GM21528 (cell line): ENCODE results near the gene GALNTL6.
"Not testable (repeated sequence)": the region's sequence is repeated elsewhere in the genome, so short reads cannot be mapped to it uniquely, and the experiment has no call there.

ENCODE experiments used
- ATAC-seq: cut with Tn5 transposase; IDR thresholded peaks from one replicate; pipeline ENCODE4 v1.9.1; 2021; ENCODE audit warnings: mild to moderate bottlenecking, moderate library complexity; ENCODE audit not compliant: unreplicated experiment, low FRiP score

Gene GALNTL6

DNA sequence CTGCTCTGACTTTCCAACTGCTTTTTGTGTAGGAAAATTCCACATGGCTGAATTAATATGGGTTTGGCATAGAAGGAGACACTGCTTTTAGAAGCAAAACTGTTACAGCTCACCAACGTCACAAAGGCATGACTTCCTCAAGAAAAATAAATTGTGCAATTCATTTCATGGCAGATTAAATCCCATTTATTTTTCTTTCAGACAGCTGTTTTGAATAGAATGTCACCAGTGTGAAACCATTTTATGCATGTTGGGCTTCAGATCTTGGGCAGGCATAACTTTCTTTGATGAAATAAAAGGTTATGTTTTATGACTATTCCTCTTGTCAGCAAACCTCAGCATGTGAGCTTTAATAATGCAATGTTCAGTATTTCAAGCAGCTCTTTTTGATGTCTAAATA, 542.8 kb downstream of the GALNTL6 start:
- ATAC-seq = no peak

DNA sequence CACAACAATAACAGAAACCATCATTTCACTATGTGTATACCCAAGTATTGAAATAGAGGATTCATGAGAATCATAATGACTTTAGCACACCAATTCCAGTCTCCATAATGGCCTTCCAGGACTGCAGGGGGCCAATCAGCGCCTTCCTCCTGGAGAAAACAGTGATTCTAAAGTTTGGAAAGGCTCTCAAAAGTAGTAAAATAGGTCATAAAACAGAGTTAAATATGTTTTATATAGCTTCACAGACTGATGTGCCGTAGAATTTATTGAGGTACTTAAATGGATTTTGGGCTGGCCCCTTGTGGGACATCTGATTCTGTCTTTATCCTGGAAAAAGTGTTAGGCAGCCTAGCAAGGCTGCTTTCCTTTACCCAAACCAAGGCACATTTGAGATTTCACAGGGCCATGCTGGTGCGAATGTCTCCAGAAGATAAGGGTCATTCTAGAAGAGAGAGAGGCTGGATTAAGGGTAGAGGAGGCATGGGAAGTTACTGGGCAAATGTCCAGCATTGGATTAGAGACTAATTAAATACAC, 543.9 kb downstream of the GALNTL6 start:
- ATAC-seq = no peak

DNA sequence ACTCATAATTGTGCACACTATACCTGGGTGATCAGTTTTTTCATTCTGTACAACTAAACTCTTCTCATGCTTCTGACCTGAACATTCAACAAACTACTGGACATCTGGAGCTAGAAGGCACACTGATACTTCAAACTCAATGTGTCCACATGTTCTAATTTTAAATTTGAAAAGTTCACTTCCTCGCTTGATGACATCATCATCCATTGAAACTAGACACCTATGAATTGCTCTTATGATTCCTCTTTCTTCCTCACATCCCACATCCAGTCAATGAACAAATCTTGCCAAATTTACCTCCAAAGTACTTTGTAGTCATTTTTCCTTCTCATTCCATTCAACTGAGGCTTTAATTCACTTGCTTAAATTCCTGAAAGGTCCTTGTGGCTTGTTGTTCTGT, 549.4 kb downstream of the GALNTL6 start:
- no peak for ATAC-seq

DNA sequence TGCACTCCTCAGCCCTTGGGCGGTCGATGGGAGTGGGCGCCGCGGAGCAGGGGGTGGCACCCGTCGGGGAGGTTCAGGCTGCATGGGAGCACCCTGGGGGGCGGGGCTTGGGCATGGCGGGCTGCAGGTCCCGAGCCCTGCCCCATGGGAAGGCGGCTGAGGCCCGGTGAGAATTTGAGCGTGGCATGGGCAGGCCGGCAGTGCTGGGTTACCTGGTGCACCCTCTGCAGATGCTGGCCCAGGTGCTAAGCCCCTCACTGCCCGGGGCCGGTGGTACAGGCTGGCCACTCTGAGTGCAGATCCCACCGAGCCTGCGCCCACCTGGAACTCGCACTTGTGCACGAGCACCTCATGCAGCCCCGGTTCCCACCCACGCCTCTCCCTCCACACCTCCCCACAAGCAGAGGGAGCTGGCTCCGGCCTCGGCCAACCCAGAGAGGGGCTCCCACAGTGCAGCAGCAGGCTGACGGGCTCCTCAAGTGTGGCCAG, 556.3 kb downstream of the GALNTL6 start:
- no peak for ATAC-seq

DNA sequence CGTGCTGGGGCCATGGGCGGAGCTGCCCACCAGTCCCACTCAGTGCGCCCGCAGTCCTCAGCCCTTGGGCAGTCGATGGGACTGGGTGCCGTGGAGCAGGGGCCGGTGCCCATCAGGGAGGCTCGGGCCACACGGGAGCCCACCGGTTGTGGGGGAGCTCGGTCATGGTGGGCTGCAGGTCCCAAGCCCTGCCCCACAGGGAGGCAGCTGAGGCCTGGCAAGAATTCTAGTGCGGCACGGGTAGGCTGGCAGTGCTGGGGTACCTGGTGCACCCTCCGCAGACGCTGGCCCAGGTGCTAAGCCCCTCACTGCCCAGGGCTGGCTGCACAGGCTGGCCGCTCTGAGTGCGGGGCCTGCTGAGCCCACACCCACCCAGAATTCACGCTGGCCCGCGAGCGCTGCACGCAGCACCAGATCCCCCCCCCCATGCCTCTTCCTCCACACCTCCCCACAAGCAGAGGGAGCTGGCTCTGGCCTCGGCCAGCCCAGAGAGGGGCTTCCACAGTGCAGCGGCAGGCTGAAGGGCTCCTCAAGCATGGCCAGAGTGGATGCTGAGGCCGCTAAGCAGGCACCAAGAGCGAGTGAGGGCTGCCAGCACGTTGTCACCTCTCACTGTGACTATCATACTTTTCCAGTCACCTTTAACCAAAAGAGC, 564.4 kb downstream of the GALNTL6 start:
- no peak for ATAC-seq

DNA sequence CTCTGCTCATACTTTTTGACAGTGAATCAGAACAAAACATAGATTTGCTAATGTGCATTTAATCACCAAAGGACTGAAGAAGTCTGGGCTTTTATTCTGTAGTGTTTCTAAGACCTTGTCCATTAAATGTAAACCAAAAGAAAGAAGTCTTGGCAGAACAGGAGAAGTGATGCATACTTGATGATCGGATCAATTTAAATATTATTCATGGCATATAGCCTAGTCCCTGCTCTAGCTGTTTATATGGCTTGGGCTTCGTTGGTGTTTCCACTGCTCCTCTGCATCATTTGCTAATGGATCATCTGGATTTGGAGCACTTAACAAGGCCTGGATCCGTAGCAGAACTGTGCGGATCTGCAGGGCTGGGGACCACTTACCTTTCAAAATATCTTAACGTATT, 566.6 kb downstream of the GALNTL6 start:
- no peak for ATAC-seq

DNA sequence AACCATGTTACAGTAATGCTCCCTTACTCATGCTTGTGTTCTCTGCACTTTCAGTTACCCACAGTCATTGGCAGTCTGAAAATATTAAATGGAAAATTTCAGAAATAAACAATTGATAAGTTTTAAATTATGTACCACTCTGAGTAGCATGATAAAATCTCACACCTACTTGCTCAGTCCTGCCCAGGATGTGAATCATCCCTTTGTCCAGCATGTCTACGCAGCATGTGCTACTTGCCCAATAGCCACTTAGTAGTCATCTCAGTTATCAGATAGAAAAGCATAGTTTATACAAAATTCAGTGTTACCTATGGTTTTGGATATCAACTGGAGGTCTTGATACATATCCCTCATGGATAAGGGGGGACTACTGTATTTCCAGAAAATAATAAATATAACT, 577.1 kb downstream of the GALNTL6 start:
- no peak for ATAC-seq

DNA sequence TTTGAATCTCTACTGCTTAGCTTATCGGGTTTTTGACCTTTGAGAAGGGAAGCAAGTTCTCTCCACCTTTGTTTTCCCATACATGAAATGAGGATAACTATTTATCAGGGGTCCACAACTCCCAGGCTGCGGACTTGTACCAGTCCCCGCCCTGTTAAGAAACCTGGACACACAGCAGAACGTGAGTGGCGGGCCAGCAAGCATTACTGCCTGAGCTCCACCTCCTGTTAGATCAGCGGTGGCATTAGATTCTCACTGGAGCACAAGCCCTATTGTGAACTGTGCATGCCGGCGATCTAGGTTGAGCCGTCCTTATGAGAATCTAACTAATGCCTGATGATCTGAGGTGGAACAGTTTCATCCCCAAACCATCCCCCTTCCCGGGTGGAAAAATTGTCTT, 579.5 kb downstream of the GALNTL6 start:
- ATAC-seq = no peak

DNA sequence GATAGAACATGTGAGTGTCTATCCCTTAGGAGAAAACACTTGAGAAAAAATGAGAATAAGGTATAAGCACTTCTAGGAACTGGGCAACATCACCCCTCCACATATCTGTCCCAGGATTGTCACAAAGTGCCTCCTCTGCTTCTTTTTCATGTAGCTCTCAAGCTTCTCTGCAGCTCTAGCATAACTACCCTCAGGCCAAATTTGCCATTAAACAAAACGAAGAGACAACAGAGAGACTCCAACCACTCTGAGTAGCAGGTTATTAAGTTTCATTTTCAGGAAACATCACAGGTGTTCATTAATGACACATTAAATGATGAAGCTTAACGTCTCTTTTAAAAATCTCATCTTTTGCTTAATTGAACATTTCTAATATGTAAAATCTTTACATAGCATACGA, 580.0 kb downstream of the GALNTL6 start:
- no peak for ATAC-seq

DNA sequence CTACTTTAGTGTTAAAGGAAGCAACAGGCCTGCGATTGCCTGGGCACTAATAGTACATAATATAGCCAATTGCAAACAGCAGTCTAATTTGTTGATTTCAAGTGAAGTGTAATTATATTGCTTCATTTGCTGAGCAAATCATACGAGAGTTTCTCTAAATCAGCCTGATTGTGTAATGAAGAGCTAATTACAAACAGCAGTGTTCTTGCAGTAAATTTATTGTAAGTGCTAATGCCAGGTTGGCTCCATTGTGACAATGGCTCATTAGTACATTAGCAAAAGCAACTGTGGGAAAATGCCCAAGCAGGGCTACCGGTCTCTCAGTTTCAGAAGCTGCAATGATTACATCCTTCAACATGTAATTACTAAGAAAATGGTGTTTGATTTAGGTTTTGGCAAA, 591.5 kb downstream of the GALNTL6 start:
- ATAC-seq = no peak

DNA sequence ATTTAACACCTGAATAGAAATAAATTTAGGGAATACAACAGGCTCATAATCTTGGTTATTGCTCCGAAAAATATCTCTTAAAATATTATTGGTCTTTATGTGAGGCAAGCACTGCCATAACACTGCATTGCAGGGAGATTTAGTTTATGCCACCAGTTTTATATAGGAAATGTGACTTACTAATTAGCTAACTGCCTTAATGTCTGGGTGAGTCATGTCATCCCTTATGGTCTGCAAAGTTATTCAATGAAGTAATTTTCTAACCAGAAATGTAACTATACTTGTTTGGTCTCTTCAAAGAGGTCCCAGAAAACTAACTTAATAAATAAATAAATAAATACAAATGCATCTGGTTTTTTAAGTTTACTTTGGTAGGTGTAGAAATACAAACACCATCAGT, 597.2 kb downstream of the GALNTL6 start:
- ATAC-seq = no peak

DNA sequence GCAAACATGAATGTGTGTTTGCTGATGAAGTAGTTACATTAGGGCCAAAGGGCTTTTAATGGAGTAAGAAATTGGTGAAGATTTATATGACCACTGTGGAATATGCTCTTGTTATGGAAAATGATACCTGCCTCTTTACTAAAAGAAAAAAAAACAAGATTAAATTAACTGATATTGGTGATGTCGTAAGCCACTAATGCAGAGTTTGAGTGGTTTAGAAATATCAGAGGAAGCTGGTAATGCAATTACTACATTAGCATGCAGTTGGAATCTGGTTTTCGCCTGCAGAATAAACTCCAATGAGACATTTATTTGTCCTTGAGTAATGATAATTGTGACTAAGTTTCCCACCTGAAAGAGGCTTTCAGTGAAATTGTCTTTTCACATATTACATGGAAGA, 597.9 kb downstream of the GALNTL6 start:
- ATAC-seq = no peak

DNA sequence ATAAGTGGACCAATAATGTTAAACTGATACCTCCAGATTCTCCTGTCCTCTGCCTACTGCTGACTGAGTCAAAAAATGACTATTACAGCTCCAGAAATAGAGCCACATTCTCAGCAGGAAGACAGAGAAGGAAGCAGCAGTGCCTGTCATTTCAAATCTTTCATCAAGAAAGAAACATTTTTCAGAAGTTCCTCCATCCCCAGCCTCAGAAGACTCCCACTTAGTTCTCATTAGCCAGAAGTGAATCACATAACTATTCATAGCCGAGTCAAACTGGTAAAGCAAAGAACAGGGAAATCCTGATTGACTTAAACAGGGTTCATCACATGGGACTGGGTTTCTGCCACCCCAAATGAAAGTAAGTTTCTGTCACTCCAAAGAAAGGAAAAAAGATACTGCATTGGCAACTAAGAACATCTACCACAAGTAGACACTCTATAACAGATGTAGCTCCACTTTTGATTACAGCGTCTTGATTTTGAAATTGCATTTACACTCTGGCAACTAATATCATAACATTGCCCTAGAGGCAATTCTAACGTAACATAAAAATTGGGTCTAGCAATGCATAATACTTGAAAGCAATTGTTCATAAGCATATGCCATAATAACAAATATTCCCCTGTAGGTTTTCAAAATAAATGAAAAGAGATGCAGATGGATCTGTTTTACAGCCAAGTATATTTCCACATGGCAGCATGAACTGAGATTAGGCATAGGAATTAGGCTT, 599.8 kb downstream of the GALNTL6 start:
- ATAC-seq = no peak

DNA sequence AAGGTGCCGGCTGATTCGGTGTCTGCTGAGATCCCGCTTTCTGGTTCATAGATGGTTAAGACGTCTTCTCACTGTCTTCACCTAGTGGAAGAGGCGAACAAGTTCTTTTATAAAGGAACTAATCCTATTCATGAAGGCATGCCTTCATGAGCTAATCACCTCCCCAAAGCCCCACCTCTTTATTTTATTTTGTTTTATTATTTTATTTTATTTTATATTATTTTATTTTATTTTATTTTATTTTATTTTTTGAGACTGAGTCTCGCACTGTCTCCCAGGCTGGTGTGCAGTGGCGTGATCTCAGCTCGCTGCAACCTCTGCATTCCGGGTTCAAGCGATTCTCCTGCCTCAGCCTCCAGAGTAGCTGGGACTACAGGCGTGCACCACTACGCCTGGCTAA, 615.8 kb downstream of the GALNTL6 start:
- not testable (repeated sequence) for ATAC-seq

DNA sequence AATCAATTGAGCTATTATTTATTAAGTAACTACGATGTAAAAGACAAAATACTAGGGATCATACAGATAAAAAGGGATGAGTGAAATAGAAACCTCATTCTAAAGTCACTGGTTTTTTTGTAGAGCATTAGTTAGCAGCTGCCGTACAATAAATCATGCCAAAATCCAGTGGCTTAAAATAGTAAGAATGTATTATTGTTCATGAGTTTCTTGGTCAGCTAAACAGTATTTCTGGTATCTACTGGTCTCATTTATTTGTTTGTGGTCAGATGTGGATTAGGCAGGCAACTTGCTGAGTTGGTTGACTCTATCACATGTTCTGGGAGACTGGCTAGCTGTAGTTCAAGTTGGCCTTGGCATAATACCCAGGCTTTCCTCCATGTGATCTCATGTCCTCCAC, 667.3 kb downstream of the GALNTL6 start:
- no peak for ATAC-seq

DNA sequence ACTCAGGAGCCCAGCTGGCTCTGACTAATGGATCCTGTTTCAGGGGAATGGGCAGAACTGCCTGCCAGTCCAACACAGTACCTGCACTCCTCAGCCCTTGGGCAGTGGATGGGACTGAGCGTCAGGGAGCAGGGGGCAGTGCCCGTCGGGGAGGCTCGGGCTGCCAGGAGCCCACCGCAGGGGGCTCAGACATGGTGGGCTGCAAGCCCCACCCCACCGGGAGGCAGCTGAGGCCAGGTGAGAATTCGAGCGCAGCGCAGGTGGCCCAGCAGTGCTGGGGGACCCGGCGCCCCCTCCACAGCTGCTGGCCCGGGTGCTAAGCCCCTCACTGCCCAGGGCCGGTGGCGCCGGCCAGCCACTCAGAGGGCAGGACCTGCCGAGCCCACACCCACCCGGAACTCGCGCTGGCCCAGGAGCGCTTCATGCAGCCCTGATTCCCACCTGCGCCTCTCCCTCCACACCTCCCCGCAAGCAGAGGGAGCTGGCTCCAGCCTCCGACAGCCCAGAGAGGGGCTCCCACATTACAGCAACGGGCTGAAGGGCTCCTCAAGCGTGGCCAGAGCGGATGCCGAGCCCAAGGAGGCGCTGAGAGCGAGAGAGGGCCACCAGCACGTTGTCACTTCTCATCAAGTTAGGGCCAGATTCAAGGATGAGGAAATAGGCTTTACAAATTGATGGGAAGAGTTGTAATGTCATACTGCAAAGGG, 668.8 kb downstream of the GALNTL6 start:
- no peak for ATAC-seq

DNA sequence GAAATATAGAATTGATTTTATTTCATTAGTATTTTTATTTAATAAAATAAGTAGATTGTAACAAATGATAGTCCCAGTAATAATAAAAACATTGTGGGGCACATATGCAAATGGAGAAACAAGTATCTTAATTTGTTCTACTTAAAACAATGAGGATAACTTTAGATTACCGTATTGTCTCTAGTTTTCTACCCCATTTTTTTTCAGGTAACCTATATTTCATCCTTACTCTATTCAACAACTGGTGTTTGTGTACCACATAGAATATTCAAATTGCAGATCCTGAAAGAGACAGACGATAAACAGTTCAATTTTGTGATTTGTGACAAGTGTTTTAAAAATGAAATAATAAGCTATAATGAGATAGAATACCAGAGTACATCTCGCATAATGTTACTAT, 671.8 kb downstream of the GALNTL6 start:
- no peak for ATAC-seq

DNA sequence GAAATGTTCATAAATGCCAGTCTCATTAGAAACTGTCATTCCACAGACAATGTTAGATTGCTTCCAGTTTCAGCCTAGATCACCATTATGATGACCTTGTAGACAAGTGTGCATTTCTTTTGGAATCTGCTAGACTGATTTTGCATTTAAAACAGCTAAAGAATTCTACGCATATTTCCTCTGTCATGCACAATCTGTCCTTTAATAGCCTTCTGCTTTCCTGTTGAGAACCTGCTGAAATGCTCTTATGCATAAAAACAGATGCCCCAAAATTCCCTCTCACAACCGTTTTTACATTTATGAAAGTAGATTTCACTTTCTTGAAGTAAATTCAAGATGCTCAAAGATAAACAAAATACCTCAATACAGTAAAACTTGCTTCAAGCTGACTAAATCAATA, 673.3 kb downstream of the GALNTL6 start:
- ATAC-seq = no peak

DNA sequence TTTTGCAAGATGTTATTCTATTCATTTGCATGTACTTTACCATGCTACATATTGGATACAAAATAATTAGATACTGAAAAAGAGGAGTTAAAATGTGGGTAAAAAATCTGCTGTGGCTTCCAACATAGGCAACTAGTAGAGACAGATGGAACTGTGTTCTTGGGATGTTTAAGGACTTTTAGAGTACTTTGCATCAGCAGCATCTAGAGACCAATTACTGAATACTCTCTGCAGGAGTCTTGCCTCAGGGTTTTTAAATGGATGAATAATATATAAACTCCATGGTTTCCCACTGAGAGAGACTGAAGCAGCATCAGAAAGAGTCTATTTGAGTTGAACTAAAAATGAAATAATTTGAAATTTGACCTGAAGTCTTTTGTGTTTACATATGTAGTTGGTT, 676.7 kb downstream of the GALNTL6 start:
- no peak for ATAC-seq

DNA sequence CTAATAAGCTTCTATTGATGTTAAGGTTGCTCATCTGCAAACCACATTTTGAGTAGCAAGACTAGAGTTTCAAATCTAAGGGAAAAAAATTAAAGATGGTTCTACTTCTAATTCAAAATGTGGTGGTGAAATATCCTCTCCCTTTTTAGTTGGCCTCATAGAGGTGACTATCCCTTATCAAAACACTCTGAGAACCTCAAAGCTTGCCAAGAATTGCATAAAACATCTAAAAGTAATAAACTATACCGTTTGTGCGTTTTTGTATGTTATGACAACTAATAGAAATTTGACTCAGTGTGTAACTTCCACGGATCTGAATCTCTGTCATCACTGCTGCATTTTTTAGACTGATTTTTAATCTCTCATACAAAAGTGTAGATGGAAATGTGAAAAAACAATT, 682.6 kb downstream of the GALNTL6 start:
- ATAC-seq = no peak

DNA sequence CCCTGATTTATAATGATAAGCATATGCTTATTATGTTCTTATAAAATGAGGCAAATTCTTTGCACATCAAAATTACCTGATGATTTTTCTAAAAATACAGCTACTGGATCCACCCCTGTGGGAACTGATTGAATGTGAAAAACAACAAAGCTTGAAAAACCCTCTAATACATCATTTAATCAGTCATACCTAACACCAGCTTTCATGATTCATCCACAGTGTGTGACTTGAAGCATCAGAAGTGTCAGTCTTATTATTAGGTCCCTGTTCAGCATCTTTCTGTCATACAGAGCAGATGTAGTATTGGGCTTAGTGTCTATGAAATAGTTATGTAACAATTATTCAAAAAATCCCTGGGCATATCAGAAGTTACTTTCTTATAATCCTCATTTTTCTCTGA, 684.1 kb downstream of the GALNTL6 start:
- no peak for ATAC-seq
